ENCODE data around the gene RNF138.

DNA sequence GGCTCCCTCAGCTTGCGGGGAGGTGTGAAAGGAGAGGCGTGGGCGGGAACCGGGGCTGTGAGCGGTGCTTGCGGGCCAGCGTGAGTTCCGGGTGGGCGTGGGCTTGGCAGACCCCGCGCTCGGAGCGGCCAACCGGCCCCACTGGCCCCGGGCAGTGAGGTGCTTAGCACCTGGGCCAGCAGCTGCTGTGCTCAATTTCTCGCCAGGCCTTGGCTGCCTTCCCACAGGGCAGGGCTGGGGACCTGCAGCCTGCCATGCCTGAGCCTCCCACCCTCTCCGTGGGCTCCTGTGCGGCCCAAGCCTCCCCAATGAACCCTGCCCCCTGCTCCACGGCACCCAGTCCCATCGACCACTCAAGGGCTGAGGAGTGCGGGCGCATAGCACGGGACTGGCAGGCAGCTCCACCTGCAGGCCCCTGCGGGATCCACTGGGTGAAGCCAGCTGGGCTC is 48.2 kb downstream of the RNF138 start:
- TF ChIP-seq CTCF (conservative IDR thresholded peaks at IDR 0.05; ENCODE audit: low read length) (no peak), EZH2phosphoT487 (IDR thresholded peaks at IDR 0.05; ENCODE audit: borderline replicate concordance) (no peak)
